LNCaP clone FGC (cell line): Measurements from ENCODE around the gene CNOT1.

Experiments
- DNase-seq: peaks from one replicate; pipeline ENCODE4 v3.0.0-alpha.2; 2011; ENCODE audit warnings: low read depth
- H3K4me3 ChIP-seq: 2 replicates; pipeline ENCODE4 v1.5.1; 2011; ENCODE audit warnings: mild to moderate bottlenecking, low read depth, low read length, control low read depth
- TF ChIP-seq, protein P1 (sequence below): IDR thresholded peaks from 2 replicates; pipeline ENCODE4 v1.5.1; 2012; ENCODE audit warnings: mild to moderate bottlenecking; ENCODE audit not compliant: control insufficient read depth, insufficient read depth; ENCODE audit errors: extremely low read depth

CNOT1 gene

DNA sequence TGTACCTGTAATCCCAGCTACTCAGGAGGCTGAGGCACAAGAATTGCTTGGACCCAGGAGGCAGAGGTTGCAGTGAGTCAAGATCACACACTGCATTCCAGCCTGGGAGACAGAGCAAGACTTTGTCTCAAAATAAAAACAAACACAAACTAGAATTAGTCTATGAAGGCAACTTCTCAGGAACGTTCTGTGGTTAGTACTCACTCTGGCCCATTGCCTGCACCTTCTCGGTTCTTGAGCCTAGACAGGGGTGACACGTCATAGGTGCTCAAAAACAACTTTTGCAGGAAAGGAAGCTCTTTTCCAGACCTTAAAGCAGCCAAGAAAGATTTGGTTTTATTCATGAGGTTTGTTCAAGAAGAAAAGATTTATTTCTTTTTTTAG, 22.3 kb upstream of the CNOT1 start:
- DNase-seq: no peak
- no peak overlapping the region for H3K4me3 ChIP-seq
- TF ChIP-seq, protein P1, sequence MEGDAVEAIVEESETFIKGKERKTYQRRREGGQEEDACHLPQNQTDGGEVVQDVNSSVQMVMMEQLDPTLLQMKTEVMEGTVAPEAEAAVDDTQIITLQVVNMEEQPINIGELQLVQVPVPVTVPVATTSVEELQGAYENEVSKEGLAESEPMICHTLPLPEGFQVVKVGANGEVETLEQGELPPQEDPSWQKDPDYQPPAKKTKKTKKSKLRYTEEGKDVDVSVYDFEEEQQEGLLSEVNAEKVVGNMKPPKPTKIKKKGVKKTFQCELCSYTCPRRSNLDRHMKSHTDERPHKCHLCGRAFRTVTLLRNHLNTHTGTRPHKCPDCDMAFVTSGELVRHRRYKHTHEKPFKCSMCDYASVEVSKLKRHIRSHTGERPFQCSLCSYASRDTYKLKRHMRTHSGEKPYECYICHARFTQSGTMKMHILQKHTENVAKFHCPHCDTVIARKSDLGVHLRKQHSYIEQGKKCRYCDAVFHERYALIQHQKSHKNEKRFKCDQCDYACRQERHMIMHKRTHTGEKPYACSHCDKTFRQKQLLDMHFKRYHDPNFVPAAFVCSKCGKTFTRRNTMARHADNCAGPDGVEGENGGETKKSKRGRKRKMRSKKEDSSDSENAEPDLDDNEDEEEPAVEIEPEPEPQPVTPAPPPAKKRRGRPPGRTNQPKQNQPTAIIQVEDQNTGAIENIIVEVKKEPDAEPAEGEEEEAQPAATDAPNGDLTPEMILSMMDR: no peak

- no peak overlapping the region for H3K4me3 ChIP-seq
- TF ChIP-seq, protein P1: no peak
- DNase-seq: no peak
Observed at GRCh38 chr16:58649707-58650106, 20.1 kb upstream of the CNOT1 start.

GRCh38 chr16:58647107-58647506, 17.5 kb upstream of the CNOT1 start:
- TF ChIP-seq, protein P1: no peak
- H3K4me3 ChIP-seq: no peak overlapping the region
- no peak for DNase-seq

DNA sequence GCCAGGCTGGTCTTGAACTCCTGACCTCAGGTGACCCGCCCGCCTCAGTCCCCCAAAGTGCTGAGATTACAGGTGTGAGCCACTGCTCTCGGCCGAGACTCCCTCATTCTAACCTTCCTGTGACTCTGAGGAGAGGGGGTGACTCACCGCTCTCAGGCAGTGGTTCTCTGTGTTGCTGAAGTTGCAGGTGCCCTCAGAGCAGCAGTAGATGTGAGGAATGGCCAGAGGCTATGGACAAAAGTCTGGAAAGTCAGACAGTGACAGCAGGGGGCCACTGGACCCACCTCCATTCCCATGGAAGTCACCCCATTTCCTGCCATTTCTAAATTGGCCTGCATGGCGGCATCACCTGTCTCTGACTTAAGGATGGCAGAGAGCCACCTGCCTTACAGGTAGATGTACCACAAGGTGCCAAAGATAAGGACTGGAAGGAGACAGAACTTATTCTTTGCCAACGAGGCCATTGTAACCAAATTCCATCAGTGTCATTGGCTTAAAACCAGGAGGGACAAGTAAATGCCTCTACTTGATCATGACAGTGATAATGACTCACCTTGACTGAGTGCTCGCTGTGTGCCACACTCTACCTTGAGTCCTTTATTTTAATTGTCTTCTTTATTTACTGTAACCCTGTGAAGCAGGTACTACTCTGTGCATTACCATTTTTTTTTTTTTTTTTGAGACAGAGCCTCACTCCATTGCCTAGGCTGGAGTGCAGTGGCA, 15.3 kb upstream of the CNOT1 start:
- H3K4me3 ChIP-seq: no peak overlapping the region
- TF ChIP-seq, protein P1: no peak
- peak; percentile 55 for DNase-seq

DNA sequence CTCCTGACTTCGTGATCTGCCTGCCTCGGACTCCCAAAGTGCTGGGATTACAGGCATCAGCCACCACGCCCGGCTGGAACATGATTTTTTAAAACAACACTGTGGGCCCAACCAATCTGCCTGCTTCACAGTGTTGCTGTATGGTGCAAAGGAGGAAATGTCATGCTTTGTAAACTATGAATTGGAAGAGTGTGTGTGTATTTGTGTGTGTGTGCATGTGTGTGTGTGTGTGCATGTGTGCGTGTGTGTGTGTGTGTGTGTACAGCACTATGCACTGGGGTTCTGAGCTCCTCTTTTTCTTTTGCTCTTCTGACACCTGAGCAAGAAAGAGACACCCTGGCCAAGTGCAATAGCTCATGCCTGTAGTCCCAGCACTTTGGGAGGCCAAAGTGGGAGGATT, 14.5 kb upstream of the CNOT1 start:
- DNase-seq: no peak
- TF ChIP-seq, protein P1: no peak

DNA sequence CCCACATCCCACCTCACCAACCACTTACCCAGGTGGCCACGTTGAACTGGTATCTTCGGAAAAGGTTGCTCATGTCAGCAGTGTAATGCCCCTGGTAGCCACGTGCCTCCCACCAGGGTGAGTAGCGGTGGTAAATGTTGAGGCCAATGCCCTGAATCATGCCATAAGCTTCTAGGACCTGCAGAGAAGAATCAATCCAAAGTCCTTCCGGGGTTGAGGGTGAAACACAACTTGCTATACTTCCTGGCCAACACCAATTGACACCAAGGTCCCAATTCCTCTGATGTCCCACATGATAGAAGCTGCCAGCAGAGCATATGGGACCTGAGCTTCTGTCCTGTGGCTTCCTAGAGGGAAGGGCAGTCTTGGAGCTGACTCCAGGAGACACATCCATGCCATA, 11.3 kb upstream of the CNOT1 start:
- TF ChIP-seq, protein P1: no peak

More for the DNA sequence above, 14.5 kb upstream of the CNOT1 start:
- H3K4me3 ChIP-seq: no peak overlapping the region

GRCh38 chr16:58639836-58640235, 10.2 kb upstream of the CNOT1 start:
- no peak overlapping the region for H3K4me3 ChIP-seq
- DNase-seq: no peak
- TF ChIP-seq, protein P1: no peak

More for the DNA sequence above, 11.3 kb upstream of the CNOT1 start:
- no peak for DNase-seq
- no peak overlapping the region for H3K4me3 ChIP-seq
